Bladder microvascular endothelial cell (primary cell): ENCODE measurements around the gene PARP9. TPM values are rescaled to one million over a fixed set of nuclear protein-coding genes. Genes with fewer than 3 reads are reported as not detected.

Experiments
- total RNA-seq: library from RNA; depleted of rRNA; stranded (reverse); fragments of >200 nt; gene quantifications from 2 replicates; pipeline ENCODE4 v1.2.3, GENCODE V29; 2014

Gene PARP9
- total RNA-seq: 16.8 and 21.5 TPM in 2 replicates

DNA sequence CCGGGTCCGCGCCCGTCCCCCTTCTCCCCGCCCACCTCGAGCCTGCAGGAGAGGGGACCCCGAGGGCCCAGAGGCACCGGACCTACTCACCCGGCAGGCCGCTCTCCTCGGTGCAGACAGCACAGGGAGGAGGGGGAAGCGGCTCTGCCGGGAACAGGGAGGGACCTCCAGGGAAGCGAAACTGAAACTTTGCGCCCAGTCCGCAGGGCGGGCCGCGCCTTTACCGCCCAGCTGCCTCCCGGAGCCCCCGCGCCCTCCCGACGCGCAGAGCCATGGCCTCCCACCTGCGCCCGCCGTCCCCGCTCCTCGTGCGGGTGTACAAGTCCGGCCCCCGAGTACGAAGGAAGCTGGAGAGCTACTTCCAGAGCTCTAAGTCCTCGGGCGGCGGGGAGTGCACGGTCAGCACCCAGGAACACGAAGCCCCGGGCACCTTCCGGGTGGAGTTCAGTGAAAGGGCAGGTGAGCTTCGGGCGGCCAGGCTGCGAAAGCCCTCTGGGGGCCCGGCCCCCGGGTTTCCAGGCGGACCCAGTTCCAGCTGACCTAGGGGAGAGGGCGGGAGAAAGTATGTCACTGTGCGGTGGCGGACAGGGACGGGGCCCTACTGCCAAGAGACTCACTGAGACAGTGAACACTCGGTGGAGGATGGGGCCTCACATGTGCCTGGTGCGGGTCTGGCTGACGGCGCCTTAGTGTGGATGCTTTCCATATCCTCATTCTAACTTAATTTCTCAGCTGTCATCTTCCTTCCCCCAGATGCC lies at the start of gene PARP9, which contains the start of gene DTX3L:
TSS of gene PARP9 (minus strand) at position 146 of the 758 bp plus-strand sequence. CDS start 4,680 bp downstream, outside the sequence.
TSS of gene DTX3L (plus strand) at position 184 of the 758 bp plus-strand sequence. CDS start at position 273, 89 bp downstream.

DNA sequence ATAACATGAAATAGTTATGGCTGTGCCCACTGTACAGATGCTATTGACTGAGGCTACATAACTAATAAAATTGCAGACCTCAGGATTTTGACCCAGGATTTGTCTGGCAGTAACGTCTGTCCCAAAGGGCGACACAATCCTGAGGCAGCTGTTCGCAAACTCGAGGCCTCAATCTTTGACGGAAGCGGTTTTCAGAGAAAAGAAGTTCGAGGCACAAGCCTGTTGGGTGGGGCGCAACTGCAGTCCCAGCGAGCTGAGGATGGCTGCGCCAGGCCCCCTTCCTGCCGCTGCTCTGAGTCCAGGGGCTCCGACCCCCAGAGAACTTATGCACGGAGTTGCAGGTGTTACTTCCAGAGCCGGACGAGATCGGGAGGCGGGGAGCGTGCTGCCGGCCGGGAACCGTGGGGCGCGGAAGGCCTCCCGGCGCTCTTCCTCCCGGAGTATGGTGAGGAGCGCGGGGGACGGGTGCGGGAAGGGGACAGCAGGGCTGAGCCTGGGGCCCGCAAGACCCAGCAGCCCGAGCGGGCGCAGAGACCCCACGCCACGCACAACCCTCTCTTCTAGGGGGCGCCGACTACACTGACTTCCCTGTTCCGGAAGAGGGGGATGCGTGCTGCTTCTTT lies 13.4 kb upstream of the PARP9 start, which contains the start of gene PARP15:
TSS of gene PARP15 (plus strand) at position 242 of the 623 bp plus-strand sequence. CDS start at position 260, 18 bp downstream.

DNA sequence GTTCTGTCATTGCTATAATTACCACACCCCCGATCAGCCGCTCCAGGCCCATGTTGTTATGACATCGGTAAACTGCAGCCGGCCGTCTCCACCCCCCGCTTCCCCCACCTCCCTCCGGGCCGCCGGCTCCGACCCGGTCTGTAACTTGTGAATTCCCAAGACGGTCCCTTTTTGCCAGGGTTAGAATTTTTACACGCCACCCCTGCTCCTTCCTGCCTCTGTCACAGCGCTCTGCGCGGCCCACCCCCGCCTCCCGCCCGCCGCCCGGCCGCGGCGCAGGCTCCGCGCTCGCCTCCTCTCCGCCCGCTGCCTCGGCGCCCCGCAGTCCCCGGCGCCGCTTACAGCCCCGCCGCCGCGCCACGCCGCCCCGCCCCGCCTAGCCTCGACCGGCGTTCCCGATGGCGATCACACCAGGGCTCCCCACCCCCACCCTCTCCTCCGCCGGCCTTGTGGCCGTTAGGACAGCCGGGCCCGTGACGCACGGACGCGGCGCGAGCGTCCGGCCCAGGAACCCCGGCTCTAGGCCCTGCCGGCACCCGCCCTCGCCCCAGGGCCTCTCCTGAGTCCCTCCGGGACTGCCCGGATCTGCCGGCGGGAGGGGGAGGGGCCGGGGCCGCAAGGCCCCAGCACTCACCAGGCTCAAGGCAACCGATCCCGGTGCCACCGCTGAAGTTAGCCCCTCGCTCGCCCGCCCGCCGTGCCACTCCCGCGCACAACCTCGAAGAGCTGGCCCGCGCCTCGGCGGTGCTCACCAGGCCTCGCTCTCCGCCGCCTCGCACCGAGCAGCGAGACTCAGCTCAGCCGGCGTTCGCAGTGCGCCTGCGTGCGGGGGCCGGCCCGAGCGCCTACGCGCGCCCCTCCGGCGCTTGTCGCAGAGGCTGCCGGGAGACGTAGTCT lies 49.7 kb downstream of the PARP9 start, which contains the start of gene KPNA1:
TSS of gene KPNA1 (minus strand) at position 817 of the 897 bp plus-strand sequence. CDS start 18,374 bp downstream, outside the sequence.

Other genes starting within 250 kb of the PARP9 start
- not detected in 2 replicates for gene CSTA, start 239.1 kb downstream of the PARP9 start, total RNA-seq
- gene MIX23, start 181.1 kb downstream of the PARP9 start, total RNA-seq: 28.3 and 29.6 TPM in 2 replicates
- 4.0 and 8.2 TPM in 2 replicates for gene FAM162A, start 180.1 kb downstream of the PARP9 start, total RNA-seq
- 2.1 and 6.9 TPM in 2 replicates for gene WDR5B, start 148.2 kb downstream of the PARP9 start, total RNA-seq
- gene KPNA1, start 49.4 kb downstream of the PARP9 start, total RNA-seq: 26.6 and 48.9 TPM in 2 replicates
- 14.2 and 27.8 TPM in 2 replicates for gene DTX3L, start within 50 bp of the PARP9 start, total RNA-seq
- gene PARP15, start 13.3 kb upstream of the PARP9 start, total RNA-seq: 0.32 and 0.38 TPM in 2 replicates
- gene PARP14, start 116.5 kb upstream of the PARP9 start, total RNA-seq: 93.1 and 159 TPM in 2 replicates
- 7.6 and 10.0 TPM in 2 replicates for gene HSPBAP1, start 229.5 kb upstream of the PARP9 start, total RNA-seq
- 8.9 and 11.1 TPM in 2 replicates for gene SLC49A4, start 230.8 kb upstream of the PARP9 start, total RNA-seq